Stimulated activated naive B cell treated with anti-CD40 and anti-IgM and Interleukin-4, amounts not matched to agents 10 μg/mL and 1 μg/mL and 100 μg/mL, for 72 hours (primary cell): ENCODE results near the gene CNTF.

ENCODE experiments used
- ATAC-seq, 2 donors: fragments of 150-1000 bp; cut with Tn5 transposase; replicated peaks; 2 replicates each; pipeline ENCODE4 v1.10.0; 2021; ENCODE audit warnings: moderate library complexity in 1 of 2
- DNase-seq: peaks from one replicate; pipeline ENCODE4 v3.0.0; 2021
- H3K27ac Mint-ChIP-seq: one replicate; pipeline ENCODE4 v1.8.0; 2022; ENCODE audit warnings: mild to moderate bottlenecking, mixed read lengths
- H3K27me3 Mint-ChIP-seq, 2 donors: one replicate each; pipeline ENCODE4 v1.8.0; 2022; ENCODE audit warnings: mixed read lengths in 2 of 2
- H3K36me3 Mint-ChIP-seq, 2 donors: one replicate each; pipeline ENCODE4 v1.8.0; 2022; ENCODE audit warnings: mixed read lengths in 2 of 2, mild to moderate bottlenecking in 1 of 2
- H3K4me1 Mint-ChIP-seq, 2 donors: one replicate each; pipeline ENCODE4 v1.8.0; 2022; ENCODE audit warnings: mixed read lengths in 2 of 2, mild to moderate bottlenecking in 1 of 2
- H3K4me3 Mint-ChIP-seq, 2 donors: one replicate each; pipeline ENCODE4 v1.8.0; 2022; ENCODE audit warnings: mild to moderate bottlenecking in 2 of 2, mixed read lengths in 2 of 2, moderate library complexity in 1 of 2
- H3K9me3 Mint-ChIP-seq, 2 donors: one replicate each; pipeline ENCODE4 v1.8.0; 2022; ENCODE audit warnings: mixed read lengths in 2 of 2, mild to moderate bottlenecking in 1 of 2

Gene CNTF

DNA sequence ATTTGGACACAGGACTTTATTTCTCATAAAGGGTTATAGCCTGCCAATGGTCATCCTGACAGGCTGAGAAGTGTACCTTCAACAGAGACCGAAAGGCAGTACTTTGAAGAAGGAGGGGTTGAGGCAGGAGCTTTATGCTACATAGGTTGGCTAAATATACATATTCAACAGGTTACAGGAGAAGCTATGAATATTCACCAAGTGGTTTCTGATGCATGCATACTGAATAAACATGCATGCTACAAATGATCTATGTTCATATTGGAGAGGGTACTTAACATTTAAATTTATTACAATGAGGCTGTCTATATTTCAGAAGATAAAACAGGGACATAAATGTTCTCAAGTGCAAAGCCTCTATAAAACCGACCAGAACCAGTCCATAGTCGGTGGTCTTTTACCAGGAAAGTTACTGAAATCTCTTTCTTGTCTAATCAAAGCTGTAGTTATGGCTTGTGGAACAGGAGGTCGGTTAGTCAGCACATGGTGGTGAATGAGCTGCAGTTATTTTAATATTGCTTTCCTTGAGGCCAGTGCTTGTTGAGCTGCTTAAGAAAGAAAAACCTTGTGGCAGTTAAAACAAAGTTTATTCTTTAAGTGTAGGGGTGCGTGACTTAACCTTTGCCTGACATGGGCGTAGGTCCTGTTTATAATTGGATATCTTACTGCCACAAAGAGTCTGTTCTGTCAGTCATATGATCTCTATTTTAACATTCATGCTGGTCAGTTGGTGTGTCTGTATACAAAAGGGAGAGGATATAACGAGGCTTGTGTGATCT lies 19.5 kb downstream of the CNTF start:
- H3K27me3 Mint-ChIP-seq = no peaks in the 10 kb centered on the region
- H3K27ac Mint-ChIP-seq = no peak overlapping the region
- H3K36me3 Mint-ChIP-seq = peaks cover 10 to 18% of the 10 kb centered on the region in 2 donors
- no peak overlapping the region for H3K4me3 Mint-ChIP-seq
- DNase-seq (no peak), ATAC-seq (no peak)
- peaks cover 3 to 7% of the 10 kb centered on the region in 2 donors for H3K9me3 Mint-ChIP-seq
- peaks cover 16 to 20% of the 10 kb centered on the region in 2 donors for H3K4me1 Mint-ChIP-seq

DNA sequence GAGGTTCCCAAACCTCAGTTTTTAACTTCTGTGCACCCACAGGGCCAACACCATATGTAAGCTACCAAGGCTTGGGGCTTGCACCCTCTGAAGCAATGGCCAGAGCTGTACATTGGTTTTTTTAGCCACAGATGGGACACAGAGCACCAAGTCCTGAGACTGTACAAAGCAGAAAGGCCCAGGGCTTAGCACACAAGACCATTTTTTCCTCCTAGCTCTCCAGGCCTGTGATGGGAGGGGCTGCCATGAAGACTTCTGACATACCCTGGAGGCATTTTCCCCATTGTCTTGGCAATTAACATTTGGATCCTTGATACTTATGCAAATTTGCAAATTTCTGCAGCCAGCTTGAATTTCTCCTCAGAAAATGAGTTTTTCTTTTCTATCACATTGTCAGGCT lies 23.4 kb downstream of the CNTF start:
- Mint-ChIP-seq H3K27ac (no peak overlapping the region), H3K4me1 (peaks cover 21 to 23% of the 10 kb centered on the region in 2 donors), H3K27me3 (no peaks in the 10 kb centered on the region), H3K4me3 (no peak overlapping the region), H3K36me3 (peaks cover 8 to 16% of the 10 kb centered on the region in 2 donors), H3K9me3 (peaks cover 7 to 8% of the 10 kb centered on the region in 2 donors)
- no peak for ATAC-seq
- DNase-seq = no peak

DNA sequence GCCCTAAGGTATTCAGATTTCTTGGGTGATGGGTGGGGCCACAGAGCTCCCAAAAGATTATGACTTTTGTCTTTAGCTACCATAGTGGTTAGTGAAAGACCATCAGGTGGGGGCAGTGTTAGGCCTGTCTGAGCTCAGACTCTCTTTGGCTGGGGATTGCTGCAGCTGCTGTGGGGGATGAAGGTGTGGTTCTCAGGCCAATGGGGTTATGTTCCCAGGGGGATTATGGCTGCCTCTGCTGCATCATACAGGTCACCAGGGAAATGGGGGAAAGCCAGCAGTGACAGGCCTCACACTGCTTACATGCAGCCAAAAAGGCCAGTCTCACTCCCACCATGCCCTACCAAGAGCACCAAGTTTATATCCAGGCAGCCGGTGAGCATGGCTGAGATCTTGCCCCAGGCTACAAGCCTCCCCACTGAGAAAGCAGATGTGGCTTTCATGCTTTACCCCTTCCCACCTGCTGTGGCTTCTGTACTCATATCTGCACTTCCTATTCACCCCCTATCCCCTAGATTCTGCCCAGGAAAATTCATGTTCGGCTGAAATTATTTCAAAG lies 24.8 kb downstream of the CNTF start:
- peaks cover 8 to 16% of the 10 kb centered on the region in 2 donors for H3K36me3 Mint-ChIP-seq
- H3K4me3 Mint-ChIP-seq = peak overlapping the region in 1 of 2 donors; percentile 31
- peaks cover 7 to 8% of the 10 kb centered on the region in 2 donors for H3K9me3 Mint-ChIP-seq
- peaks cover 17 to 23% of the 10 kb centered on the region in 2 donors for H3K4me1 Mint-ChIP-seq
- ATAC-seq (peak; percentile 91 to 94), DNase-seq (peak; percentile 70)
- H3K27me3 Mint-ChIP-seq = no peaks in the 10 kb centered on the region
- H3K27ac Mint-ChIP-seq = peak overlapping the region; percentile 83

DNA sequence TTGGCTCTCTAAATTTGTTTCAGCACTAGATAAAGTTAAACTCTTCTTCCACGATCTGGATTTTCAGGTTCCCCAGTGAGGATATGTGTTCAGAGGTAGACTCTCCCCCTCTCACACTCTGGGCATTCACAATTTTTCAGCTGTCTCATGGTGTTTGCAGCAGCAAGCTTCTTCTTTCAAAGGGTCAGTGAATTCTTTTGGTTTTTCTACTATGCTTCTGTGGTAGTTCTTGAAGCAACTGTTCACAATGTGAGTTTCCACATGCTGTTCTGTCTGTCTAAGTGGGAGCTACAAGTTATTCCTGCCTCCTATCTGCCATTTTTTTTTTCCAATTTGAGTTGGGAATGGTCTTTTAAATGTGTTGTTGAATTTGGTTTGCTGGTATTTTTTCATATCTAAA lies 25.4 kb downstream of the CNTF start:
- no peak for DNase-seq
- Mint-ChIP-seq H3K27me3 (no peaks in the 10 kb centered on the region), H3K27ac (peak overlapping the region; percentile 83), H3K9me3 (peaks cover 7 to 8% of the 10 kb centered on the region in 2 donors), H3K4me1 (peaks cover 17 to 23% of the 10 kb centered on the region in 2 donors), H3K4me3 (no peak overlapping the region), H3K36me3 (peaks cover 8 to 16% of the 10 kb centered on the region in 2 donors)
- ATAC-seq = peak; percentile 5 to 14

DNA sequence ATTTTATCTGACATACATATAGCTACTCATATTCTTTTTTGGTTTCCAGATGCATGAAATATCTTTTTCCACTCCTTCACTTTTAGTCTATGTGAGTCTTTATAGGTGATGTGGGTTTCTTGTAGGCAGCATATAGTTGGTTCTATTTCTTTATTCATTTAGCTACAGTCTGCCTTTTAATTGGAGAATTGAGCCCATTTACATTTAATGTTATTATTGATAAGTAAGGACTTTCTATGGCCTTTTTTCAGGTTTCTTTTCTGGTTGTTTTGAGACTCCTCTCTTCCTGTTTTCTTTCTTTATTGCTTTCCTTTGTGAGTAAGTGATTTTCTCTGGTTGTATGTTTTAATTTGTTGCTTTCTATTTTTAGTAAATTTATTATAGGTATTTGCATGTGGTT lies 27.2 kb downstream of the CNTF start:
- Mint-ChIP-seq H3K36me3 (peaks cover 8 to 16% of the 10 kb centered on the region in 2 donors), H3K27ac (no peak overlapping the region), H3K4me3 (no peak overlapping the region), H3K27me3 (no peaks in the 10 kb centered on the region), H3K9me3 (peaks cover 7 to 8% of the 10 kb centered on the region in 2 donors), H3K4me1 (peaks cover 26 to 32% of the 10 kb centered on the region in 2 donors)
- ATAC-seq = no peak
- no peak for DNase-seq

DNA sequence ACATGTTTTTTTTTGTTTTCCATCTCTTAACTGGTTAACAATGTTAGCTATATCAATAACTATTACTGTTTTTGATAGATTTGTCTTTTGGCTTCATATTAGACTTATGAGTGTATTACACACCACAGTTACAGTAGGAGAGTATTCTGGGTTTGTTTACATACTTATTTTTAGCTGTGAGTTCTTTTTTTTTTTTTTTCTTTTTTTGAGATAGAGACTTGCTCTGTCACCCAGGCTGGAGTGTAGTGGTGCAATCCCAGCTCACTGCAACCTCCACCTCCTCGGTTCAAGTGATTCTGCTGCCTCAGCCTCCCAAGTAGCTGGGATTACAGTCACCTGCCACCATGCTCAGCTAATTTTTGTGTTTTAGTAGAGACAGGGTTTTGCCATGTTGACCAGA lies 28.0 kb downstream of the CNTF start:
- H3K27ac Mint-ChIP-seq = no peak overlapping the region
- ATAC-seq = no peak
- peaks cover 26 to 32% of the 10 kb centered on the region in 2 donors for H3K4me1 Mint-ChIP-seq
- no peak for DNase-seq
- peaks cover 8 to 12% of the 10 kb centered on the region in 2 donors for H3K36me3 Mint-ChIP-seq
- H3K9me3 Mint-ChIP-seq = peaks cover 6 to 8% of the 10 kb centered on the region in 2 donors
- H3K4me3 Mint-ChIP-seq = no peak overlapping the region
- H3K27me3 Mint-ChIP-seq = no peaks in the 10 kb centered on the region

DNA sequence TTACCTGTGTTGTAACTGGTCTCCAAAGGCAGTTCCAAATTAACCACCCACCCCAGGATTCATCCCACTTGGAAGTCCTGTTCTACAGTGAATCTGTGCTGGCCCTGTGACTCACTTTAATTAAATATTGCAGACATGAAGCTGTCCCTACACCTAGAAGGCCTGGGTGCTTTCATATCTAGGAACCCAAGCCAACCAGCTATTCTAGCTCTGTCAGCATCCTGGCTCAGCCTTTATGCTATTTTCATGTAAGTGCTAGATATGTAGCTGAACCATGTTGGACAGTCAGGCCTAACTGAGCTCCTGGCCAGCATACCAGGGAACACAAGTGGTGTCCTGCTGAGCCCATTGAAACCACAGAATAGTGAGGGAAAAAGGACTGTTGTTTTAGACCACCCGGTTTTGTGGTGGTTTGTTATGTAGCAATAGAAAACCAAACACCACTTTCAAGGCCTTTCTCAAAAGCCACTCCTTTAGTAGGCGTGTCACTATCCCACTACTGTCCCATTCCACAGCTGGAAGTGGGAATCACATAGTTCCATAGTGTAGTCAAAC lies 30.3 kb downstream of the CNTF start:
- ATAC-seq = no peak
- no peaks in the 10 kb centered on the region for H3K36me3 Mint-ChIP-seq
- DNase-seq = no peak
- H3K27me3 Mint-ChIP-seq = no peaks in the 10 kb centered on the region
- peaks cover 0 to 5% of the 10 kb centered on the region in 2 donors for H3K9me3 Mint-ChIP-seq
- no peak overlapping the region for H3K4me3 Mint-ChIP-seq
- peaks cover 12 to 17% of the 10 kb centered on the region in 2 donors for H3K4me1 Mint-ChIP-seq
- H3K27ac Mint-ChIP-seq = no peak overlapping the region

DNA sequence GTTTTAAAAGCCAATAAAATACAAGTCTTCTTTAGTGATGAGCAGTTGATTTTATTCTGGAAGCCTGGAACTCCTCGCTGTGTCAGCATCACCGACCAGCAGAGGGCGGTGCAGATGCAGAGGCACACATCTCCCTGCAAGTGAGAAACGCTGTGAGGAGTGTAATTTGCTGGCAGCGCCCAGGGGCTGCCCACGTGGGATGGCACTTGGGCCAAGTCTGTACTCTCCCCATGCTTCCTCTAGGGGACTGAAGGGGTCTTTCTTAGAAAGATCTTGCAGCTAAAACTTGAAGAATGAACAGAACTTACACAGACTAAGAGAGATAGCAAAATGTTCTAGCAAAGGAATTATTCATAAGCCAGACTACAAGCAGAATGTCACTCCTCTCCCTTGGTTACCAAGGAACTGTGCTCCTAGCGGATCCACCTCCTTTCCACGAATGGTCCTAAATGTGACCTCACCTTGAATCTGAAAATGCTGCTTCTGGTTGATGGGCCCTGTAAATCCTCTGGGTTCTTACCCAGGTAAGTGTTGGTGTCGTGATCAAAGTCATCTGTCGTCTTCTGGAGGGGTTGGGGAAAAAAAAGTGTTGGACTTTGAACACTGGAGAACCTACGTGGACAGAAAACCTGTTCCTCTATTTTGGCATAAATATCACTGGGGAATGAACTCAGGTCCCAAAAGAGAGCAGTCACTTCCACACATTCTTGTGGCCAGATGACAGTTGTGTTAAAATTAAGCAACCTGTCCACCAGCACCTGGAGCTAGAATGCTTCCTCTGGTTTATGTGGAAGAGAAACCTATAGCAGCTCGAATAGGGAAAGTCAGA lies 31.8 kb downstream of the CNTF start:
- peaks cover 0 to 5% of the 10 kb centered on the region in 2 donors for H3K9me3 Mint-ChIP-seq
- H3K27me3 Mint-ChIP-seq = no peaks in the 10 kb centered on the region
- H3K4me3 Mint-ChIP-seq = no peak overlapping the region
- peak overlapping the region; percentile 40 for H3K27ac Mint-ChIP-seq
- DNase-seq (peak; percentile 66), ATAC-seq (peak; percentile 99 to 100)
- peaks cover 9% of the 10 kb centered on the region in 2 donors for H3K4me1 Mint-ChIP-seq
- no peaks in the 10 kb centered on the region for H3K36me3 Mint-ChIP-seq

DNA sequence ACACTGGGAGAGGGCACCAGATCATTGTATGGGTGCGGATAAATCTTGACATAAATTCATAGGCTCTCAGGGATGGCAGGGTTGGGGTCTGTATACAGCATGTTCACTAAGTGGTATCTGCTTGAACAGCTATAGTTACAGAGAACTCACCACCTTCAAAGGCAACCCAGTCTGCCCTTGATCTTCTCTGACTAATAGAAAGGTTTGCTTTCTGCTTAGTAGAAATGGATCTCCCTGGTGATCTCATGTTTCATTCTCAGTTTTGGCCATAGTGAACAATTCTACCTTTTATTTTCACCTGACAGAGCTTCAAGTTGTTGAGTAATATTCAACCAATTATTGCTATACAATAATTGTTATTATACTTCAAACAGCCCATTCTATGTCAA lies 32.4 kb downstream of the CNTF start:
- no peak overlapping the region for H3K27ac Mint-ChIP-seq

DNA sequence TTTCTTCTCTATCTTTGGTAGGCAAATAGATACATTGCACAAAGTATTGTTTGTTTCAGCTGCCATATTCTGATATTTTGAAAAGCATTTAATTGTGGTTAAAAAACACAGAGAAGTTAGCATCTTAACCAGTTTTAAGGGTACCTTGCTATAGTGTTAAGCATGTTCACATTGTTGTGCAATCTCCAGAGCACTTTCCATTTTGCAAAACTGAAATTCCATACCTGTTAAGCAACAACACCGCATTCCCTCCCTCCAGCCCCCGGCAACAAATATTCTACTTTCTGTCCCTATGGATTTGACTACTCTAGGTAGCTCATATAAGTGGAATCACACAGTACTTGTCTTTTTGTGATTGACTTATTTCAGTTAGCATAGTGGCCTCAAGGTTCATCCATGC lies 33.9 kb downstream of the CNTF start:
- Mint-ChIP-seq H3K9me3 (peaks cover 0 to 2% of the 10 kb centered on the region in 2 donors), H3K4me3 (no peak overlapping the region)

More for the DNA sequence above, 32.4 kb downstream of the CNTF start:
- no peaks in the 10 kb centered on the region for H3K9me3 Mint-ChIP-seq
- H3K27me3 Mint-ChIP-seq = peaks cover 0 to under 1% of the 10 kb centered on the region in 2 donors
- no peaks in the 10 kb centered on the region for H3K36me3 Mint-ChIP-seq
- ATAC-seq (no peak), DNase-seq (no peak)
- no peak overlapping the region for H3K4me3 Mint-ChIP-seq
- peaks cover 9% of the 10 kb centered on the region in 2 donors for H3K4me1 Mint-ChIP-seq

DNA sequence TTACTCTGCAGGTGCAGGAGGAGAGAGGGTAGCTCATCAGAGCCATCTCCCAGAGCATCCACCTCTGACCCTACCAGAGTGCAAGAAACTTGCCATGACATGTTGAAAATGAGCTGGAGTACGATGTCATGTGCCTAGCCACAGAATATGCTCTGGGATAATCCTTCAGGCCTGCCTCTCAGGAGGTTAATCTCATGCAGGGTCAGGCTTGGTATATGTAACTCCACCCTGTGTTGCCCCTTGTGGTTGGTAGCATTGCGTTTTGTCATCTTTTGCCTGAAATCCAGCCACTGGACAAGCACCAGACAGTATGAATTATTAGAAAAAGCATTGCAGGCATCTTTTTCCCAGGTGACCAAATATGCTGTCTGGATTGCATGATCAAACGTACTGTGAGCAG lies 36.2 kb downstream of the CNTF start:
- H3K4me1 Mint-ChIP-seq = peaks cover 8 to 9% of the 10 kb centered on the region in 2 donors
- no peak overlapping the region for H3K4me3 Mint-ChIP-seq
- ATAC-seq = no peak
- H3K27me3 Mint-ChIP-seq = peaks cover 17 to 19% of the 10 kb centered on the region in 2 donors
- no peaks in the 10 kb centered on the region for H3K36me3 Mint-ChIP-seq
- H3K9me3 Mint-ChIP-seq = peaks cover 0 to 2% of the 10 kb centered on the region in 2 donors
- DNase-seq = no peak
- H3K27ac Mint-ChIP-seq = no peak overlapping the region

More for the DNA sequence above, 33.9 kb downstream of the CNTF start:
- Mint-ChIP-seq H3K36me3 (no peaks in the 10 kb centered on the region), H3K27ac (no peak overlapping the region), H3K27me3 (peaks cover 6 to 7% of the 10 kb centered on the region in 2 donors), H3K4me1 (peaks cover 9% of the 10 kb centered on the region in 2 donors)
- no peak for ATAC-seq
- DNase-seq = no peak

DNA sequence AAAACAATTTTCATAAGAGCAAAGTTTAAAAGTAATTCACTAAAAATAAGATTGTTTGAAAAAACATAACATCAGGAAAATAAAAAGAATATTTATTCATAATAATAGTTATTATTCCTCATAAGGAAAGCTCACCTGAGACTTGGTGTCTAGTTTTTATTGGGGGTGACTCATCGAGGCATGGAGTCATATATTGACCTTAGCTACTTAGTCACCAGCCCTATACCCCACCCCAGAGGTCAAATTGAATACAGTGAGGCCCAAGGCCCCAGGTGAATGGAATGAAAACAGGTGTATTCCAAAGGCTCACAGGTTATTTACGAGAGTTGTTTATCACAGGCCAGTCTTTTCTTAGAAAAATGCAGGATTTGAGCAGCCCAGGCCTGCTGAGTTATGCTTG lies 36.9 kb downstream of the CNTF start:
- no peak for ATAC-seq
- H3K27ac Mint-ChIP-seq = no peak overlapping the region
- no peak overlapping the region for H3K4me3 Mint-ChIP-seq
- H3K4me1 Mint-ChIP-seq = peaks cover under 1 to 2% of the 10 kb centered on the region in 2 donors
- DNase-seq = no peak
- H3K36me3 Mint-ChIP-seq = no peaks in the 10 kb centered on the region
- peaks cover 0 to 2% of the 10 kb centered on the region in 2 donors for H3K9me3 Mint-ChIP-seq
- H3K27me3 Mint-ChIP-seq = peaks cover 17 to 19% of the 10 kb centered on the region in 2 donors

DNA sequence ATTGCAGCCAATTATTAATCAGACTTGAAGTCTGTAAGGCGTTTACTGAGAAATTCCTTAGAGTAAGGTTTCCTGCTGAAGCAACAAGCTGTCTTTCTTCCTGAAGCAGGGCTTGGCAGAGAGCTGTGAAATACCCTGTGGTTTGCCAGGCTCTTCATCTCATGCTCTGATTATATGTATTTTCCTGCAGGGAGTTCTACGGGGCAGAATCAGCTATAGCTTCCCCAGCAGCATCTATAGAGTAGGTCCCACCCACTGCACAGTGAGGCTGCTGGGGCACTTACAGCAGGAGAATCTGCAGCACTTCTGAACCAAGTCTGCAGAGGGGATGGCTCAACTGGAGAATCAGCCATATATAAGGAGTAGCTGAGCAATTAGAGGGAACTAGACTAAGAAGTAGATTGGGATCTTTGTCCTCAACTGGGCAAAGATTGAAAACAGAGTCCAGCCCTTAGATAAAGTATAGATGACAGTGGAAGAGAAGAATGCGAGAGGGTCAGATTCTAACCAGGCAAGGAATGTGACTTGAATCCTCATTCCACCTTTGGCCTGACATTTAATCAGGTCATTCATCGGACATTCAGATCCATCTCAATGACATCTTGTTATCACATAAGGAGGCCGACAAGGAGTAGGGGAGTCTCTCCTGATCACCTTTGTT lies 37.6 kb downstream of the CNTF start:
- peaks cover 17 to 19% of the 10 kb centered on the region in 2 donors for H3K27me3 Mint-ChIP-seq
- peaks cover 0 to 2% of the 10 kb centered on the region in 2 donors for H3K9me3 Mint-ChIP-seq
- no peak overlapping the region for H3K27ac Mint-ChIP-seq
- no peaks in the 10 kb centered on the region for H3K4me1 Mint-ChIP-seq
- no peaks in the 10 kb centered on the region for H3K36me3 Mint-ChIP-seq
- ATAC-seq (no peak), DNase-seq (no peak)
- H3K4me3 Mint-ChIP-seq = no peak overlapping the region
